ENCODE measurements around the gene SPIRE2.
A peak's percentile ranks its signal among the peaks of the same experiment; 100 is the strongest.
"Not testable (repeated sequence)": the region's sequence is repeated elsewhere in the genome, so short reads cannot be mapped to it uniquely, and the experiment has no call there.

The SPIRE2 gene
- 0.71 to 2.1 (median 1.1) reads per million in 4 donors for total RNA-seq

- DNase-seq: peak; percentile 47 to 71 (median 66)
Observed at GRCh38 chr16:89828199-89828869, at the start of gene SPIRE2. SPIRE2 (plus strand) TSS chr16:89828475; CDS start chr16:89828551, 76 bp downstream.

- no peak for DNase-seq
Observed at GRCh38 chr16:89779231-89779908, 48.9 kb upstream of the SPIRE2 start.

- DNase-seq: no peak
Observed at GRCh38 chr16:89779909-89780305, 48.4 kb upstream of the SPIRE2 start.

- no peak for DNase-seq
Observed at GRCh38 chr16:89782489-89782888, 45.8 kb upstream of the SPIRE2 start.

- DNase-seq: not testable (repeated sequence)
Observed at GRCh38 chr16:89783952-89784351, 44.3 kb upstream of the SPIRE2 start.

GRCh38 chr16:89784406-89784805, 43.9 kb upstream of the SPIRE2 start:
- no peak for DNase-seq

- peak in 4 of 5 donors; percentile 19 to 43 (median 34) for DNase-seq
Observed at GRCh38 chr16:89785523-89786155, 42.6 kb upstream of the SPIRE2 start.

- no peak for DNase-seq
Observed at GRCh38 chr16:89786474-89787364, 41.6 kb upstream of the SPIRE2 start.

GRCh38 chr16:89787365-89787805, 40.9 kb upstream of the SPIRE2 start:
- DNase-seq: no peak

- DNase-seq: no peak
Observed at GRCh38 chr16:89791278-89791995, 36.8 kb upstream of the SPIRE2 start.

- DNase-seq: peak; percentile 19 to 45 (median 38)
Observed at GRCh38 chr16:89793092-89793491, 35.2 kb upstream of the SPIRE2 start.

GRCh38 chr16:89793955-89794354, 34.3 kb upstream of the SPIRE2 start:
- no peak for DNase-seq

GRCh38 chr16:89795676-89796075, 32.6 kb upstream of the SPIRE2 start:
- no peak for DNase-seq

- no peak for DNase-seq
Observed at GRCh38 chr16:89796104-89796503, 32.2 kb upstream of the SPIRE2 start.

GRCh38 chr16:89798126-89798525, 30.1 kb upstream of the SPIRE2 start:
- no peak for DNase-seq

GRCh38 chr16:89798832-89799370, 29.4 kb upstream of the SPIRE2 start:
- no peak for DNase-seq

GRCh38 chr16:89801800-89802199, 26.5 kb upstream of the SPIRE2 start:
- DNase-seq: no peak

GRCh38 chr16:89805136-89805905, 23.0 kb upstream of the SPIRE2 start:
- no peak for DNase-seq

GRCh38 chr16:89806589-89807193, 21.6 kb upstream of the SPIRE2 start:
- DNase-seq: not testable (repeated sequence)

GRCh38 chr16:89808475-89808874, 19.8 kb upstream of the SPIRE2 start:
- DNase-seq: no peak

All from T-helper 1 cell (primary cell).